K562 (cell line): ENCODE results near the gene PLD3. TPM values are rescaled to one million over a fixed set of nuclear protein-coding genes. Genes with fewer than 3 reads are reported as not detected.

Experiments
- ARID2 ChIP-seq: fragments of 450-650 bp; IDR thresholded peaks from 2 replicates; pipeline ENCODE4 v1.6.1; 2017; ENCODE audit warnings: antibody characterized with exemption, mild to moderate bottlenecking
- ARNT ChIP-seq, 2 experiments: fragments of 450-650 bp; IDR thresholded peaks; 2 replicates each; pipeline ENCODE4 v1.6.1; 2016; ENCODE audit warnings: mild to moderate bottlenecking in 1 of 2
- BACH1 ChIP-seq: fragments of 200-800 bp; sonication (Bioruptor generic); IDR thresholded peaks from 2 replicates; pipeline ENCODE4 v1.6.1; 2016; ENCODE audit warnings: missing genetic modification characterization, missing compliant biosample characterization
- CEBPG ChIP-seq, 3 experiments: fragments of 200-800 bp in 1 of 3; sonication (Bioruptor generic) in 1 of 3; sonication (generic) in 1 of 3; formaldehyde crosslinking in 1 of 3; IDR thresholded peaks in 2 of 3; conservative IDR thresholded peaks in 1 of 3; 2 replicates each; pipeline versions ENCODE4 v1.6.1 to v1.8.0; 2016 to 2022; ENCODE audit warnings: missing compliant biosample characterization in 2 of 3, missing genetic modification characterization in 2 of 3, mild to moderate bottlenecking in 1 of 3, missing genetic modification reagents in 1 of 3
- CTBP1 ChIP-seq: fragments of 450-650 bp; IDR thresholded peaks from 2 replicates; pipeline ENCODE4 v1.6.1; 2016; ENCODE audit warnings: borderline replicate concordance
- CXXC5 ChIP-seq: fragments of 250-450 bp; sonication (Bioruptor Pico); IDR thresholded peaks from 2 replicates; pipeline ENCODE4 v1.8.0; 2022; ENCODE audit warnings: inconsistent platforms, mild to moderate bottlenecking, moderate library complexity
- DPF2 ChIP-seq: fragments of 450-650 bp; IDR thresholded peaks from 2 replicates; pipeline ENCODE4 v1.6.1; 2016
- EP300 ChIP-seq: IDR thresholded peaks from 2 replicates; pipeline ENCODE4 v1.6.1; 2012; ENCODE audit warnings: low read length, improper control_type of control experiment
- FOXA3 ChIP-seq, 2 experiments: fragments of 450-650 bp in 1 of 2; sonication (generic) in 1 of 2; formaldehyde crosslinking; IDR thresholded peaks in 1 of 2; conservative IDR thresholded peaks in 1 of 2; 2 replicates each; pipeline versions ENCODE4 v1.4.0 to v1.8.0; 2020 to 2022; ENCODE audit warnings: mild to moderate bottlenecking in 2 of 2, missing genetic modification reagents in 1 of 2
- HDAC8 ChIP-seq: fragments of 450-650 bp; IDR thresholded peaks from 2 replicates; pipeline ENCODE4 v1.6.1; 2016; ENCODE audit warnings: mild to moderate bottlenecking, missing genetic modification characterization, moderate library complexity, missing compliant biosample characterization
- JUND ChIP-seq, 2 experiments: IDR thresholded peaks; 2 replicates in 1 of 2; 3 replicates in 1 of 2; pipeline ENCODE4 v1.6.1; 2011; ENCODE audit warnings: borderline replicate concordance in 2 of 2, low read depth in 2 of 2, low read length in 2 of 2, improper control_type of control experiment in 1 of 2, missing biosample characterization in 1 of 2, missing genetic modification characterization in 1 of 2, missing genetic modification reagents in 1 of 2
- MXI1 ChIP-seq: IDR thresholded peaks from 2 replicates; pipeline ENCODE4 v1.6.1; 2011; ENCODE audit warnings: low read depth, mild to moderate bottlenecking, improper control_type of control experiment, low read length
- NFE2L1 ChIP-seq: fragments of 450-650 bp; IDR thresholded peaks from 2 replicates; pipeline ENCODE4 v1.6.1; 2016; ENCODE audit warnings: missing genetic modification characterization, low read depth, mild to moderate bottlenecking, missing compliant biosample characterization, moderate library complexity, borderline replicate concordance
- NFRKB ChIP-seq: fragments of 450-650 bp; IDR thresholded peaks from 2 replicates; pipeline ENCODE4 v1.6.1; 2016; ENCODE audit warnings: low read depth
- PBX2 ChIP-seq, 2 experiments: IDR thresholded peaks in 1 of 2; conservative IDR thresholded peaks in 1 of 2; 2 replicates each; pipeline ENCODE4 v1.6.1; 2016; ENCODE audit warnings: low read depth in 2 of 2, mild to moderate bottlenecking in 1 of 2, missing compliant biosample characterization in 1 of 2, missing genetic modification characterization in 1 of 2, moderate library complexity in 1 of 2
- RBFOX2 ChIP-seq: fragments of 200-400 bp; formaldehyde crosslinking; IDR thresholded peaks from 2 replicates; pipeline ENCODE4 v1.6.1; 2017; ENCODE audit warnings: low read depth, mild to moderate bottlenecking, low read length, moderate library complexity
- SMARCA4 ChIP-seq: fragments of 450-650 bp; IDR thresholded peaks from 2 replicates; pipeline ENCODE4 v1.6.1; 2016
- SNIP1 ChIP-seq: fragments of 450-650 bp; IDR thresholded peaks from 2 replicates; pipeline ENCODE4 v1.7.1; 2017; ENCODE audit warnings: low read depth, mild to moderate bottlenecking
- ZBTB7A ChIP-seq: IDR thresholded peaks from 2 replicates; pipeline ENCODE4 v1.6.1; 2011; ENCODE audit warnings: low read depth, mild to moderate bottlenecking, low read length, moderate library complexity, borderline replicate concordance; ENCODE audit not compliant: control insufficient read depth
- ZNF140 ChIP-seq: fragments of 250-450 bp; sonication (Bioruptor Pico); IDR thresholded peaks from 2 replicates; pipeline ENCODE4 v1.8.0; 2021; ENCODE audit warnings: moderate library complexity, mild to moderate bottlenecking, inconsistent platforms
- ZNF395 ChIP-seq: fragments of 200-800 bp; sonication (Bioruptor generic); IDR thresholded peaks from 2 replicates; pipeline ENCODE4 v1.6.1; 2017; ENCODE audit warnings: missing genetic modification characterization, missing compliant biosample characterization
- ZNF766 ChIP-seq: fragments of 200-800 bp; sonication (Bioruptor generic); conservative IDR thresholded peaks from 2 replicates; pipeline ENCODE4 v1.6.1; 2016; ENCODE audit warnings: missing genetic modification characterization, missing compliant biosample characterization
- polyA plus RNA-seq, 8 experiments: library from polyadenylated mRNA; depleted of rRNA in 4 of 8; stranded (reverse) in 5 of 8; unstranded in 3 of 8; fragments of >200 nt; fragmentation: Nextera tagmentation in 2 of 8; fragmentation: Illumina TruSeq in 1 of 8; extraction: Ambion mirVana in 2 of 8; extraction: Trizol in 1 of 8; gene quantifications; 2 replicates each; pipeline versions ENCODE4 v1.2.1 to v1.2.3, GENCODE V29; 2011 to 2014; ENCODE audit warnings: inconsistent platforms in 1 of 8, missing spikeins in 1 of 8
- total RNA-seq, 7 experiments: library from RNA; depleted of rRNA in 6 of 7; stranded (reverse); fragments of >200 nt in 6 of 7; fragmentation: Illumina TruSeq in 2 of 7; extraction: Trizol in 2 of 7; gene quantifications; 2 replicates each; pipeline versions ENCODE4 v1.2.1 to v1.2.3, GENCODE V29; 2011 to 2021; ENCODE audit warnings: low replicate concordance in 1 of 7

Gene PLD3
- total and polyA plus RNA-seq, 9 of the 15 experiments (the other 6 are each of a cell fraction or from before 2014, with no cell fraction given), result 2.3 to 128 (median 72.7) TPM

- TF ChIP-seq NFE2L1 (tag) (no peak), ARID2 (0 out of 2 replicates have a peak, but pooled peaks have one; percentile 15), HDAC8 (tag) (no peak), FOXA3 (CRISPR knock-in tag; conservative IDR thresholded peaks at IDR 0.05 in 1 of 2, IDR thresholded peaks at IDR 0.05 in 1 of 2) (0 out of 4 replicates have a peak, but pooled peaks of 1 of the 2 experiments have one; percentile 37), ZBTB7A (no peak), BACH1 (tag) (peak; percentile 60; the same call in 1 of the 2 replicates), NFRKB (peak; percentile 59; the same call in 1 of the 2 replicates), CEBPG (CRISPR knock-in tag; IDR thresholded peaks at IDR 0.05) (peak; percentile 86), CEBPG (tag; conservative IDR thresholded peaks at IDR 0.05 in 1 of 2, IDR thresholded peaks at IDR 0.05 in 1 of 2) (peak; percentile 91 to 92), CTBP1 (peak; percentile 10; the same call in 1 of the 2 replicates), ZNF766 (CRISPR knock-in tag) (0 out of 2 replicates have a peak, but pooled peaks have one; percentile 32), MXI1 (no peak), EP300 (0 out of 2 replicates have a peak, but pooled peaks have one; percentile 16), ZNF395 (no peak), JUND (IDR thresholded peaks at IDR 0.05; ENCODE audit: borderline replicate concordance, low read depth, low read length) (peak; percentile 65; the same call in 1 of the 2 replicates), JUND (tag; IDR thresholded peaks at IDR 0.05; ENCODE audit: borderline replicate concordance, low read depth, low read length) (peak; percentile 77; the same call in 1 of the 3 replicates), DPF2 (peak; percentile 56; the same call in 1 of the 2 replicates), RBFOX2 (no peak), CXXC5 (CRISPR knock-in tag) (no peak), ARNT (IDR thresholded peaks at IDR 0.05) (0 out of 4 replicates have a peak, but pooled peaks of 1 of the 2 experiments have one; percentile 51), ZNF140 (CRISPR knock-in tag) (no peak), SMARCA4 (peak; percentile 66), PBX2 (CRISPR knock-in tag; IDR thresholded peaks at IDR 0.05; ENCODE audit: low read depth) (no peak), PBX2 (tag; conservative IDR thresholded peaks at IDR 0.05; ENCODE audit: low read depth) (0 out of 2 replicates have a peak, but pooled peaks have one; percentile 30), SNIP1 (0 out of 2 replicates have a peak, but pooled peaks have one; percentile 36)
Measured at GRCh38 chr19:40348961-40349507, 539 bp downstream of the PLD3 start (continued).
